Natural killer cell treated with Interleukin-12 subunit alpha and Interleukin-12 subunit beta and Interleukin-15 and Interleukin-18, amount 100 ng/mL, for 72 hours (primary cell): ENCODE measurements around the gene CEP164. TPM values are rescaled to one million over a fixed set of nuclear protein-coding genes. Genes with fewer than 3 reads are reported as not detected.
"Not testable (repeated sequence)": the region's sequence is repeated elsewhere in the genome, so short reads cannot be mapped to it uniquely, and the experiment has no call there.

Source experiments
- ATAC-seq, 2 donors: fragments of 150-1000 bp; cut with Tn5 transposase in 1 of 2; sonication (Bioruptor Pico), chemical (Tn5 transposase) in 1 of 2; 2 replicates each; pipeline ENCODE4 v1.10.0; 2021
- DNase-seq: peaks from one replicate; pipeline ENCODE4 v3.0.0; 2022; ENCODE audit warnings: low spot score
- H3K27ac Mint-ChIP-seq, 2 donors: 1 replicate in 1 of 2; 2 replicates in 1 of 2; pipeline ENCODE4 v1.8.0; 2022; ENCODE audit warnings: mixed read lengths in 2 of 2, mild to moderate bottlenecking in 1 of 2, moderate library complexity in 1 of 2
- H3K27me3 Mint-ChIP-seq, 2 donors: 1 replicate in 1 of 2; 2 replicates in 1 of 2; pipeline ENCODE4 v1.8.0; 2022; ENCODE audit warnings: mixed read lengths in 2 of 2
- H3K36me3 Mint-ChIP-seq: one replicate; pipeline ENCODE4 v1.8.0; 2022; ENCODE audit warnings: mixed read lengths
- H3K4me1 Mint-ChIP-seq, 2 donors: 1 replicate in 1 of 2; 2 replicates in 1 of 2; pipeline ENCODE4 v1.8.0; 2022; ENCODE audit warnings: low read depth in 2 of 2, mixed read lengths in 2 of 2, mild to moderate bottlenecking in 1 of 2
- H3K4me3 Mint-ChIP-seq: one replicate; pipeline ENCODE4 v1.8.0; 2022; ENCODE audit warnings: mixed read lengths
- H3K9me3 Mint-ChIP-seq: 2 replicates; pipeline ENCODE4 v1.8.0; 2022; ENCODE audit warnings: mixed read lengths
- total RNA-seq, 2 donors: library from RNA; stranded (reverse); gene quantifications; one replicate each; pipeline ENCODE4 v1.2.3, GENCODE V29; 2022

The CEP164 gene
- total RNA-seq, 2 donors from 2014 or later = 30.1 to 60.8 TPM

DNA sequence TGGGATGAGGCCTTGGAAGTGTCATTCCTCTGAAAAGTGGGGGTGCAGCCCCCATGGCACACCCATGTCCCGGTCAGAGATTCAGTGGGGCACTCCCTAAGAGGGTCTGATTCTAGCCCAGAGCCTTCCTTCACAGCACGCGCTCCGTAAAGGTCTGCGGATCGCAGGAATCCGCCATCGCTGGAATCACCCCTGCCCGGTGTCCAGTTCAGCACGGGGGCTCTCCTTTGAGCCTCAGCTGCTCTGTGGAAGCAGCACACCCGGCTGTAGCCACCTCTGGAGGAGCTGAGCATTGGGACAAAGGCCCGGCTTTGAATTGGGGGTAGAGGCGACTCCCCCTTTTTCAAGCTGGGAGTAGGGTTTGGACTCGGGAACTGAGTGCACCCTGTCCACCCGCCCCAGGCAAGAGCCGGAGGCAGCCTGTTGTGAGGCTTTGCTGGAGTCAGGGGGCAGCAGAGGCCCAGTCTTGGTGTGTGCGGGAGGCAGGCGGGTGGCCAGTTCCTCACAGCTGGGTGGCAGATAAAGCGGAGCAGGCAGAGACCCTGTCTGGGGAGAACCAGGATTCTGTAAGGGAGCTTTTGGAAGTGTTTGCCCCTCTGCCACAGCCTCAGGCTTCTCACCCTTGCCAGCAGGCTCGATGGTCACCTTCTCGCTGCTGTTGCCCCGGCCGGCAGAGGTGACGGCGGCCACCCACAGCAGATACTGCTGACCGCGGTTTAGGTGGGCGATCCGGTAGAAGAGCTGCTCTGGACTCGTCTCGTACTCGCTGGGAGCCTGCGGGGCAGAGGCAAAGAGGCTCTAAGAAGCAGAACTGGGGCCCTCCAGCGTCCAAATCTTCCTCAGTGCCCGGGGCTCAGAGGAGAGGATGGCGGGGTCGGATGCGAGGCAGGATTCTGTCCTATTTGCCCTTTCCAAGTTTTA, 115.9 kb downstream of the CEP164 start:
- DNase-seq = no peak
- ATAC-seq = no peak

GRCh38 chr11:117444256-117444655, 116.6 kb downstream of the CEP164 start:
- H3K4me1 Mint-ChIP-seq = no peaks in the 10 kb centered on the region
- H3K9me3 Mint-ChIP-seq = no peaks in the 10 kb centered on the region
- no peak overlapping the region for H3K4me3 Mint-ChIP-seq
- DNase-seq (no peak), ATAC-seq (no peak)
- H3K27ac Mint-ChIP-seq = no peak overlapping the region
- H3K27me3 Mint-ChIP-seq = peaks cover 28 to 40% of the 10 kb centered on the region in 2 donors
- no peaks in the 10 kb centered on the region for H3K36me3 Mint-ChIP-seq

More for the DNA sequence above, 115.9 kb downstream of the CEP164 start:
- Mint-ChIP-seq H3K36me3 (no peaks in the 10 kb centered on the region), H3K9me3 (no peaks in the 10 kb centered on the region), H3K27me3 (peaks cover 24 to 32% of the 10 kb centered on the region in 2 donors), H3K4me1 (no peaks in the 10 kb centered on the region), H3K4me3 (no peak overlapping the region), H3K27ac (no peak overlapping the region)

DNA sequence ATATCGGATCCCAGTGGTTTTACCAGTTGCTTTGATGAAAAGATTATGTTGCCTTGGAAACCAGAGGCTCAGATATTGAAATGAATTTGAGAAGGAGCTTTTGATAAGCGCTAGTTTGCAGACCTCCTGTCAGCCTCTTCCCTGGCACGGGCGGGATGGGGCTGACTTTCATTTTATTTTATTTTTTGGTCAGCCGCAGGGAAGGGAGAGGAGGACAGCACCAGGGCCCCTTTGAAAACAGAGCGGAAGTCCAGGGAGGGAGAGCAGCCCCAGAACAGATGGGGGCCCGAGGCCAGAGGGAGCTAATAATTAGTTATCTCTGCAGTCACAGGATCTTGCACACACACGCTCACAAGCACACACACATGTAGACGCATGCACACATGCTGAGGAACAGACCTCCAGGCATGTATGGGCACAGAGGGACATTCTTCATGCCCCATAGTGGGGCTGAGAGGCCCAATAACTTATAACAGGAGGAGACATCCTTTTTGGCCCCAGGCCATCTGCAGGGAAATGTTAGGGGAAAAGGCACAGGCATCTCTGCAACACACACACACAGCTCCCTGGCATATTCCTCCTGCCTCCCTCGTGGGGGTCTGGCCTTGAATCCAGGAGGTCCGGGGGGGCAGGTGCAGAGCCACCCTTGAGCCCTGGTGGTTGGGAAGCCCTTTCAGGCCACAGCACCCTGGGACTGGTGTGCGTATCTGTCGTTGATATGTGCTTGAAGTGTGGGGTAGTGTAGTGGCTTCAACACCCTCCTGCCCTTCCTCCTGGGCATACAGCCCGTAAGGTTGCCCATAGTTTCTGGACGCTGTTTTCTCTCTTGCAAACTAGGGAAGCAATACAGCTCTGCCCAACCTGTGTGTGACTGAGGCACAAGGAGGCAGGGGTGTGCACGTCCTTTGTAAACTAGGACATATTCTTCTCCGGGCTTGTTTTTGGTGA, 117.3 kb downstream of the CEP164 start:
- Mint-ChIP-seq H3K27me3 (peaks cover 28 to 43% of the 10 kb centered on the region in 2 donors), H3K27ac (no peak overlapping the region), H3K4me1 (no peaks in the 10 kb centered on the region), H3K4me3 (no peak overlapping the region), H3K36me3 (no peaks in the 10 kb centered on the region), H3K9me3 (no peaks in the 10 kb centered on the region)
- no peak for DNase-seq
- ATAC-seq = no peak

GRCh38 chr11:117449111-117449693, 121.5 kb downstream of the CEP164 start:
- Mint-ChIP-seq H3K36me3 (peaks cover 4% of the 10 kb centered on the region), H3K27ac (no peak overlapping the region), H3K4me3 (no peak overlapping the region), H3K4me1 (no peaks in the 10 kb centered on the region), H3K27me3 (peaks cover 21 to 46% of the 10 kb centered on the region in 2 donors), H3K9me3 (no peaks in the 10 kb centered on the region)
- DNase-seq = no peak
- no peak for ATAC-seq

GRCh38 chr11:117453886-117454563, 126.4 kb downstream of the CEP164 start:
- ATAC-seq = no peak
- Mint-ChIP-seq H3K36me3 (peaks cover 10% of the 10 kb centered on the region), H3K4me1 (no peaks in the 10 kb centered on the region), H3K9me3 (no peaks in the 10 kb centered on the region), H3K27me3 (peaks cover 14 to 28% of the 10 kb centered on the region in 2 donors), H3K4me3 (no peak overlapping the region), H3K27ac (no peak overlapping the region)
- DNase-seq = no peak

DNA sequence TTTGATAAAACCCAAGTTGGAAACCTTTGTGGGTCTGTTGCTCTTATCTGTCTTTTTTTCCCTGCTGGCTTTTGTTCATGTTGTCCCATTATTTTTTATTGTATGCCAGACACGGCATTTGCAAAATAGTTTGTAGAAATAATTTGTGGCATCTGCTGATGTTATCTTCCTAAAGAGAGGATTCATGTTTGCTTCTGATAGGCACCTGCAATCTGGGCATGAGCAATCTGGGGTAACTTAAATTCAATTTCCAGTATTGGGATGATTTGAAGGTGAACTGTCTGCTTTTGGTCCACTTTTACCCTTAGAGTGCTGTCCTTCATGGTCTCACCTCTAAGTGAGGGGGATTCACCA, 126.9 kb downstream of the CEP164 start:
- Mint-ChIP-seq H3K9me3 (no peaks in the 10 kb centered on the region), H3K27ac (no peak overlapping the region), H3K27me3 (peaks cover 12 to 23% of the 10 kb centered on the region in 2 donors), H3K4me1 (no peaks in the 10 kb centered on the region), H3K36me3 (peaks cover 10% of the 10 kb centered on the region), H3K4me3 (no peak overlapping the region)
- DNase-seq (no peak), ATAC-seq (no peak)

GRCh38 chr11:117456027-117456720, 128.5 kb downstream of the CEP164 start:
- peak in 1 of 2 donors; percentile 80 for ATAC-seq

GRCh38 chr11:117456721-117457029, 129.0 kb downstream of the CEP164 start:
- H3K27me3 Mint-ChIP-seq = peaks cover 12 to 23% of the 10 kb centered on the region in 2 donors
- DNase-seq, ATAC-seq, H3K4me3 Mint-ChIP-seq, H3K4me1 Mint-ChIP-seq, H3K36me3 Mint-ChIP-seq, H3K9me3 Mint-ChIP-seq, H3K27ac Mint-ChIP-seq: not testable (repeated sequence)

More at GRCh38 chr11:117456027-117456720, 128.5 kb downstream of the CEP164 start:
- Mint-ChIP-seq H3K4me1 (no peaks in the 10 kb centered on the region), H3K36me3 (peaks cover 10% of the 10 kb centered on the region), H3K27me3 (peaks cover 12 to 23% of the 10 kb centered on the region in 2 donors), H3K27ac (no peak overlapping the region), H3K4me3 (no peak overlapping the region), H3K9me3 (no peaks in the 10 kb centered on the region)
- DNase-seq = no peak

- Mint-ChIP-seq H3K27me3 (peaks cover 12 to 18% of the 10 kb centered on the region in 2 donors), H3K4me3 (no peak overlapping the region), H3K4me1 (no peaks in the 10 kb centered on the region), H3K36me3 (peaks cover 10% of the 10 kb centered on the region), H3K27ac (no peak overlapping the region), H3K9me3 (no peaks in the 10 kb centered on the region)
- ATAC-seq = peak in 1 of 2 donors; percentile 20
- DNase-seq = no peak
These were observed 129.6 kb downstream of the CEP164 start for GRCh38 chr11:117457031-117457785.

DNA sequence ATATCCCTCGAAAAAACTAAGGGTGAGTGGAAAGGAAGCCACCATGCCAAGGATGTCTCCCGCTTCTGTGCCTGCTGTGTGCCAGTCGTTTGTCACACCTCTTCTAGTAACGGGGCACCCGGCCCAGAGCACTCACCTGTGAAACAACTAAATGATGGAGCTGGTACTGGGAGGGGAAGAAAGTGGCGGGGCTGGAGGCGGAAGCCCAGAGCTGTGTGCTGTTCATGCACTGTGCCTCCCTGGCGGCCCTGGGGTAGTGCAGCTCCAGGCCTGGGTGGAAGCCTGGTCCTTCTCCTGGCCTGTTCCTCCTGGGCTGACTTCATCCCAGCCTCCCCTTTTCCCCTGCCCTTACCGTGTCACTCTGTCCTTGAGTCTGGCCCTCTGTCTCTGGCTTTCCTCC, 130.2 kb downstream of the CEP164 start:
- Mint-ChIP-seq H3K27me3 (peaks cover 12 to 17% of the 10 kb centered on the region in 2 donors), H3K4me1 (no peaks in the 10 kb centered on the region), H3K4me3 (no peak overlapping the region), H3K9me3 (no peaks in the 10 kb centered on the region), H3K27ac (no peak overlapping the region), H3K36me3 (peaks cover 10% of the 10 kb centered on the region)
- DNase-seq = no peak
- no peak for ATAC-seq

DNA sequence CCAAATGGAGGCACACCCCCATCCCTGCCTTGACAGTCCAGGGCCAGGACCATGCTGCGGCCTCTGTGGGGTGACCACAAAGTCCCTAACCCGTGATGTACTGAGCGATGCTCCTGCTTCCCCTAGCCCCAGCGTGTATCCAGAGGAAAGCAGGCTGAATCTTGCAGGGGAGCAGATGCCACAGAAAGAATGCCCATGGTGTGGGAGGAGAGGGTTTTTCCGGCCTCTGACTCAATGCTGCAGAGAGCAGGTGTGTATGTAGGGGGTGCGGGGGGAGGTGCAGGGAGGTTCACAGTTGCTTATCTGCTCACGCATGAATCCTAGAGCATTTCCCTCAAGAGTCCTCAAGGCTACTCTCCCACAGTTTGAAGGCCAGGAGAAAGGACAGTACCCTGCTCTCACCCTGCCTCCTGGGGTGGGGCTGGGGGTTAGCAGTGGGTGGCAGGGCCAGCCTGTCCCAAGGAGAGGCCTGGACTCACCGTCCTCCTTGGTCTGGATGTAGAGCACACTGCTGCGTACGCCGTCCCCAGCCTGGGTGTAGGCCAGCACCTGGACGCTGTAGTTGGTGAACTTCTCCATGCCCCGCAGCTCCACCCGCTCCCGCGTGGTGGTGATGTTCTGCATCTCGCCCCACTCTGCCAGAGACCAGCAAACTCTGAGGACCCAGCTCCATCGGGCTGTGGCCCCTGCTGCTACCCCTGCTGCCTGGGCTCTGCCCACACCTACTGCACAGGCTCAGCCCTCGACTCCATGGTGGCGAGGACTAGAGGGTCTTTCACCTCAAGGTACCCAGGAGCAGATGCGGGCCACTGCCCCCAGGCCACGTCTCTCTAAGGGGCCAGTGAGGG, 130.8 kb downstream of the CEP164 start:
- DNase-seq = no peak
- Mint-ChIP-seq H3K27ac (no peak overlapping the region), H3K4me1 (no peaks in the 10 kb centered on the region), H3K27me3 (peaks cover 12 to 17% of the 10 kb centered on the region in 2 donors), H3K36me3 (peaks cover 10% of the 10 kb centered on the region), H3K4me3 (no peak overlapping the region), H3K9me3 (no peaks in the 10 kb centered on the region)
- no peak for ATAC-seq
